Suprapubic skin (tissue), 4 donors: ENCODE data around the gene OGFOD2. TPM values are rescaled to one million over a fixed set of nuclear protein-coding genes. Genes with fewer than 3 reads are reported as not detected.

Experiments used
- DNase-seq, 2 donors: peaks; one replicate each; pipeline ENCODE4 v3.0.0-alpha.2; 2019; ENCODE audit warnings: low spot score in 2 of 2
- H3K27ac ChIP-seq: fragments of 200-600 bp; sonication (generic); one replicate; pipeline ENCODE4 v1.5.1; 2019
- H3K27me3 ChIP-seq: fragments of 200-600 bp; sonication (generic); one replicate; pipeline ENCODE4 v1.5.1; 2019
- H3K36me3 ChIP-seq: fragments of 200-600 bp; sonication (generic); one replicate; pipeline ENCODE4 v1.5.1; 2019
- H3K4me1 ChIP-seq: fragments of 200-600 bp; sonication (generic); one replicate; pipeline ENCODE4 v1.5.1; 2019
- H3K4me3 ChIP-seq: fragments of 200-600 bp; sonication (generic); one replicate; pipeline ENCODE4 v1.5.1; 2019; ENCODE audit warnings: mild to moderate bottlenecking
- H3K9me3 ChIP-seq: fragments of 200-600 bp; sonication (generic); one replicate; pipeline ENCODE4 v1.5.1; 2019
- EP300 ChIP-seq: sonication (generic); formaldehyde crosslinking; IDR thresholded peaks from one replicate; pipeline ENCODE4 v1.6.1; 2017; ENCODE audit warnings: antibody characterized with exemption
- POLR2A ChIP-seq, 2 donors: fragments of 450-650 bp; IDR thresholded peaks; one replicate each; pipeline ENCODE4 v1.6.1; 2017; ENCODE audit warnings: antibody characterized with exemption in 2 of 2, mild to moderate bottlenecking in 2 of 2, moderate library complexity in 2 of 2
- POLR2AphosphoS5 ChIP-seq, 3 donors: sonication (generic); formaldehyde crosslinking; IDR thresholded peaks; one replicate each; pipeline ENCODE4 v1.6.1; 2017; ENCODE audit warnings: antibody characterized with exemption in 3 of 3
- WGBS: methylation state at CpG from one replicate; pipeline ENCODE4 v1.1.5; 2018; 5-methylcytosine and 5-hydroxymethylcytosine counted together
- total RNA-seq, 4 donors: library from RNA; depleted of rRNA; stranded (reverse); fragments of >200 nt; gene quantifications; one replicate each; pipeline ENCODE4 v1.1.0, GENCODE V29; 2016
- TF ChIP-seq, protein P1 (sequence below), 2 donors: fragments of 200-600 bp in 1 of 2; fragments of 450-650 bp in 1 of 2; sonication (generic) in 1 of 2; IDR thresholded peaks; one replicate each; pipeline ENCODE4 v1.5.1; 2016 to 2019; ENCODE audit warnings: antibody characterized with exemption in 2 of 2, mild to moderate bottlenecking in 1 of 2, moderate library complexity in 1 of 2

The OGFOD2 gene
- total RNA-seq, 4 donors from 2014 or later, result 9.9 to 27.0 (median 13.5) TPM

DNA sequence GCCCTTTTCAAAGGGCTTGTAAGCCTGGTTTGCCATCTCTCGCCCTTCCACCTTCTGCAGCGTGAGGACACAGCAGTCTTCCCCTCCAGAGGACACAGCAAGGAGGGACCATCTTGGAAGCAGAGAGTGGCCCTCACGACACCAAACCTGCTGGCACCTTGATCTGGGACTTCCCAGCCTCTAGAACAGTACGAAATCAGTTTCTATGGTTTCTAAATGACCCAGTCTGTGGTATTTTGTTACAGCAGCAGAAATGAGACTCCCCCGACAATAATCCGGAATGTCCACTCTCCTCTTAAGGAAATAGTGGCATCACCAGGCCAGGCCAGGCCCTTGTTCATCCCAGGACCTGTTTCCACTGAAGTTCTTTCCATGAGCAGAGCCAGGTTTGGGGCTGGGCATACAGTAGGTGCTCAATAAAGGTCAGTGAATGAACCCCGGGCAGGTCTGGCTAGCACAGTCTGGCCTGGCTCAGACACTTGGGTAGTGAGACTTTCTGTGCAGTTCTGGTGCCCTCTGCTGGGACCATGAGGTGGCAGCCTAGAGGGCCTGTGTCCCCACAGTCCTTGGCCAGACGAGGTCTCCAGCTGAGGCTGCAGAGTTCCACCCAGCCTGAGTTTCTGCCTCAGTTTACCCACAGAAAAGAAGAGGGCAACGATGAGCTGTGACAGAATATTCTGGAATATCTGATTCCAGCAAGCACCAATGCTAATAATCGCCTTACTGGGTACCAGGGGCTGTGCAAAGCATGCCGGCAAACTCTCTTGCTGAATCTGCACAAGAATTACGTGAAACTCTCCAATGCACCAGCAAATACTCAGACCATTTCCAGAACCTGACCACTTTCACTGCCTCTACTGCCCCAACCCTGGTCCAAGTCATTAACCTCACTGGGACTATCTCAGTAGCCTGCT is 22.8 kb upstream of the OGFOD2 start:
- DNase-seq, result peak; percentile 84 to 89

GRCh38 chr12:122955156-122955555 is 19.9 kb upstream of the OGFOD2 start:
- Histone ChIP-seq H3K4me1 (no peaks in the 10 kb centered on the region), H3K27ac (no peak overlapping the region), H3K9me3 (no peaks in the 10 kb centered on the region), H3K36me3 (peaks cover 8% of the 10 kb centered on the region), H3K4me3 (no peak overlapping the region), H3K27me3 (no peaks in the 10 kb centered on the region)
- no peak for DNase-seq
- 74% methylated on average over 8 of the region's 8 CpGs for WGBS
- TF ChIP-seq POLR2A (IDR thresholded peaks at IDR 0.05) (no peak), EP300 (no peak)
- TF ChIP-seq, protein P1, sequence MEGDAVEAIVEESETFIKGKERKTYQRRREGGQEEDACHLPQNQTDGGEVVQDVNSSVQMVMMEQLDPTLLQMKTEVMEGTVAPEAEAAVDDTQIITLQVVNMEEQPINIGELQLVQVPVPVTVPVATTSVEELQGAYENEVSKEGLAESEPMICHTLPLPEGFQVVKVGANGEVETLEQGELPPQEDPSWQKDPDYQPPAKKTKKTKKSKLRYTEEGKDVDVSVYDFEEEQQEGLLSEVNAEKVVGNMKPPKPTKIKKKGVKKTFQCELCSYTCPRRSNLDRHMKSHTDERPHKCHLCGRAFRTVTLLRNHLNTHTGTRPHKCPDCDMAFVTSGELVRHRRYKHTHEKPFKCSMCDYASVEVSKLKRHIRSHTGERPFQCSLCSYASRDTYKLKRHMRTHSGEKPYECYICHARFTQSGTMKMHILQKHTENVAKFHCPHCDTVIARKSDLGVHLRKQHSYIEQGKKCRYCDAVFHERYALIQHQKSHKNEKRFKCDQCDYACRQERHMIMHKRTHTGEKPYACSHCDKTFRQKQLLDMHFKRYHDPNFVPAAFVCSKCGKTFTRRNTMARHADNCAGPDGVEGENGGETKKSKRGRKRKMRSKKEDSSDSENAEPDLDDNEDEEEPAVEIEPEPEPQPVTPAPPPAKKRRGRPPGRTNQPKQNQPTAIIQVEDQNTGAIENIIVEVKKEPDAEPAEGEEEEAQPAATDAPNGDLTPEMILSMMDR (IDR thresholded peaks at IDR 0.05), result no peak

More for the DNA sequence above, 22.8 kb upstream of the OGFOD2 start:
- Histone ChIP-seq H3K27ac (no peak overlapping the region), H3K27me3 (no peaks in the 10 kb centered on the region), H3K4me1 (peaks cover 12% of the 10 kb centered on the region), H3K36me3 (no peaks in the 10 kb centered on the region), H3K4me3 (no peak overlapping the region), H3K9me3 (no peaks in the 10 kb centered on the region)
- WGBS, result 81% methylated on average over 10 of the region's 12 CpGs
- no peak for TF ChIP-seq POLR2AphosphoS5 (IDR thresholded peaks at IDR 0.05)
- no peak for TF ChIP-seq EP300
- TF ChIP-seq, protein P1 (IDR thresholded peaks at IDR 0.05), result peak; percentile 76 to 79
- no peak for TF ChIP-seq POLR2A (IDR thresholded peaks at IDR 0.05)

- H3K27ac ChIP-seq, result no peak overlapping the region
- peaks cover 9% of the 10 kb centered on the region for H3K36me3 ChIP-seq
- no peaks in the 10 kb centered on the region for H3K9me3 ChIP-seq
- WGBS, result 87% methylated on average over 2 of the region's 2 CpGs
- TF ChIP-seq POLR2AphosphoS5 (IDR thresholded peaks at IDR 0.05), result no peak
- no peak overlapping the region for H3K4me3 ChIP-seq
- H3K4me1 ChIP-seq, result no peaks in the 10 kb centered on the region
- no peaks in the 10 kb centered on the region for H3K27me3 ChIP-seq
- no peak for DNase-seq
Observed at GRCh38 chr12:122956035-122956434, 19.0 kb upstream of the OGFOD2 start.

GRCh38 chr12:122958198-122958888 is 16.7 kb upstream of the OGFOD2 start:
- Histone ChIP-seq H3K9me3 (no peaks in the 10 kb centered on the region), H3K36me3 (peaks cover 9% of the 10 kb centered on the region), H3K27me3 (no peaks in the 10 kb centered on the region), H3K4me1 (peaks cover 11% of the 10 kb centered on the region), H3K27ac (no peak overlapping the region), H3K4me3 (no peak overlapping the region)
- no peak for DNase-seq
- no peak for TF ChIP-seq EP300
- TF ChIP-seq, protein P1 (IDR thresholded peaks at IDR 0.05), result no peak
- no peak for TF ChIP-seq POLR2A (IDR thresholded peaks at IDR 0.05)
- no peak for TF ChIP-seq POLR2AphosphoS5 (IDR thresholded peaks at IDR 0.05)
- 76% methylated on average over 5 of the region's 5 CpGs for WGBS

GRCh38 chr12:122959566-122960192 is 15.4 kb upstream of the OGFOD2 start:
- TF ChIP-seq EP300 (no peak), POLR2AphosphoS5 (IDR thresholded peaks at IDR 0.05) (no peak), POLR2A (IDR thresholded peaks at IDR 0.05) (no peak)
- TF ChIP-seq, protein P1 (IDR thresholded peaks at IDR 0.05), result no peak
- DNase-seq, result no peak
- no peaks in the 10 kb centered on the region for H3K27me3 ChIP-seq
- H3K4me1 ChIP-seq, result peaks cover 22% of the 10 kb centered on the region
- H3K9me3 ChIP-seq, result no peaks in the 10 kb centered on the region
- no peak overlapping the region for H3K27ac ChIP-seq
- peaks cover 9% of the 10 kb centered on the region for H3K36me3 ChIP-seq
- WGBS, result 93% methylated on average over 28 of the region's 35 CpGs
- no peak overlapping the region for H3K4me3 ChIP-seq
